HG03135 (cell line): ENCODE data around the gene LRPPRC.

ENCODE experiments used
- ATAC-seq: cut with Tn5 transposase; IDR thresholded peaks from one replicate; pipeline ENCODE4 v1.9.1; 2021; ENCODE audit warnings: mild to moderate bottlenecking, moderate library complexity; ENCODE audit not compliant: unreplicated experiment

The LRPPRC gene

GRCh38 chr2:43980902-43981301 is 14.9 kb downstream of the LRPPRC start:
- no peak for ATAC-seq

GRCh38 chr2:43977677-43978375 is 18.0 kb downstream of the LRPPRC start:
- no peak for ATAC-seq

- no peak for ATAC-seq
Observed at GRCh38 chr2:43960921-43961320, 34.9 kb downstream of the LRPPRC start.

GRCh38 chr2:43958397-43959275 is 37.2 kb downstream of the LRPPRC start:
- no peak for ATAC-seq

GRCh38 chr2:43950383-43951008 is 45.3 kb downstream of the LRPPRC start:
- ATAC-seq, result no peak

GRCh38 chr2:43948370-43948769 is 47.4 kb downstream of the LRPPRC start:
- no peak for ATAC-seq

- no peak for ATAC-seq
Observed at GRCh38 chr2:43946685-43947084, 49.1 kb downstream of the LRPPRC start.

- no peak for ATAC-seq
Observed at GRCh38 chr2:43945439-43945838, 50.4 kb downstream of the LRPPRC start.

GRCh38 chr2:43944915-43945314 is 50.9 kb downstream of the LRPPRC start:
- no peak for ATAC-seq

GRCh38 chr2:43943809-43944452 is 51.9 kb downstream of the LRPPRC start:
- ATAC-seq, result no peak

- no peak for ATAC-seq
Observed at GRCh38 chr2:43943323-43943722, 52.5 kb downstream of the LRPPRC start.

GRCh38 chr2:43942881-43943280 is 52.9 kb downstream of the LRPPRC start:
- ATAC-seq, result no peak

- ATAC-seq, result no peak
Observed at GRCh38 chr2:43941966-43942365, 53.8 kb downstream of the LRPPRC start.

- no peak for ATAC-seq
Observed at GRCh38 chr2:43941359-43941758, 54.4 kb downstream of the LRPPRC start.

GRCh38 chr2:43939695-43940256 is 56.0 kb downstream of the LRPPRC start:
- no peak for ATAC-seq

GRCh38 chr2:43937269-43937820 is 58.4 kb downstream of the LRPPRC start:
- ATAC-seq, result no peak

GRCh38 chr2:43934567-43934966 is 61.2 kb downstream of the LRPPRC start:
- ATAC-seq, result no peak

GRCh38 chr2:43931293-43931692 is 64.5 kb downstream of the LRPPRC start:
- no peak for ATAC-seq

- no peak for ATAC-seq
Observed at GRCh38 chr2:43927442-43927841, 68.3 kb downstream of the LRPPRC start.

GRCh38 chr2:43925431-43925830 is 70.4 kb downstream of the LRPPRC start:
- ATAC-seq, result no peak

- ATAC-seq, result no peak
Observed at GRCh38 chr2:43924463-43924862, 71.3 kb downstream of the LRPPRC start.
